Suprapubic skin (tissue), 4 donors: ENCODE measurements around the gene HES1. TPM values are rescaled to one million over a fixed set of nuclear protein-coding genes. Genes with fewer than 3 reads are reported as not detected.

Source experiments
- DNase-seq, 2 donors: peaks; one replicate each; pipeline ENCODE4 v3.0.0-alpha.2; 2019; ENCODE audit warnings: low spot score in 2 of 2
- H3K27ac ChIP-seq: fragments of 200-600 bp; sonication (generic); one replicate; pipeline ENCODE4 v1.5.1; 2019
- H3K27me3 ChIP-seq: fragments of 200-600 bp; sonication (generic); one replicate; pipeline ENCODE4 v1.5.1; 2019
- H3K36me3 ChIP-seq: fragments of 200-600 bp; sonication (generic); one replicate; pipeline ENCODE4 v1.5.1; 2019
- H3K4me1 ChIP-seq: fragments of 200-600 bp; sonication (generic); one replicate; pipeline ENCODE4 v1.5.1; 2019
- H3K4me3 ChIP-seq: fragments of 200-600 bp; sonication (generic); one replicate; pipeline ENCODE4 v1.5.1; 2019; ENCODE audit warnings: mild to moderate bottlenecking
- H3K9me3 ChIP-seq: fragments of 200-600 bp; sonication (generic); one replicate; pipeline ENCODE4 v1.5.1; 2019
- CTCF ChIP-seq, 2 donors: fragments of 200-600 bp in 1 of 2; fragments of 450-650 bp in 1 of 2; sonication (generic) in 1 of 2; IDR thresholded peaks; one replicate each; pipeline ENCODE4 v1.5.1; 2016 to 2019; ENCODE audit warnings: antibody characterized with exemption in 2 of 2, mild to moderate bottlenecking in 1 of 2, moderate library complexity in 1 of 2
- EP300 ChIP-seq: sonication (generic); formaldehyde crosslinking; IDR thresholded peaks from one replicate; pipeline ENCODE4 v1.6.1; 2017; ENCODE audit warnings: antibody characterized with exemption
- POLR2A ChIP-seq, 2 donors: fragments of 450-650 bp; IDR thresholded peaks; one replicate each; pipeline ENCODE4 v1.6.1; 2017; ENCODE audit warnings: antibody characterized with exemption in 2 of 2, mild to moderate bottlenecking in 2 of 2, moderate library complexity in 2 of 2
- POLR2AphosphoS5 ChIP-seq, 3 donors: sonication (generic); formaldehyde crosslinking; IDR thresholded peaks; one replicate each; pipeline ENCODE4 v1.6.1; 2017; ENCODE audit warnings: antibody characterized with exemption in 3 of 3
- whole genome bisulfite sequencing: methylation state at CpG from one replicate; pipeline ENCODE4 v1.1.5; 2018; 5-methylcytosine and 5-hydroxymethylcytosine counted together
- total RNA-seq, 4 donors: library from RNA; depleted of rRNA; stranded (reverse); fragments of >200 nt; gene quantifications; one replicate each; pipeline ENCODE4 v1.1.0, GENCODE V29; 2016

Gene HES1
- total RNA-seq, 4 donors from 2014 or later: 128 to 206 (median 154) TPM

GRCh38 chr3:194099215-194099614, 36.7 kb upstream of the HES1 start:
- Histone ChIP-seq H3K9me3 (no peaks in the 10 kb centered on the region), H3K4me1 (peaks cover 27% of the 10 kb centered on the region), H3K27ac (no peak overlapping the region), H3K4me3 (no peak overlapping the region), H3K36me3 (no peaks in the 10 kb centered on the region), H3K27me3 (no peaks in the 10 kb centered on the region)
- WGBS: 84% methylated on average over 10 of the region's 10 CpGs
- TF ChIP-seq POLR2AphosphoS5 (IDR thresholded peaks at IDR 0.05): no peak
- no peak for TF ChIP-seq CTCF (IDR thresholded peaks at IDR 0.05)
- TF ChIP-seq EP300: no peak
- TF ChIP-seq POLR2A (IDR thresholded peaks at IDR 0.05): no peak
- no peak for DNase-seq

- H3K4me3 ChIP-seq: no peak overlapping the region
- H3K4me1 ChIP-seq: peaks cover 24% of the 10 kb centered on the region
- 90% methylated on average over 15 of the region's 15 CpGs for WGBS
- H3K27me3 ChIP-seq: no peaks in the 10 kb centered on the region
- no peak overlapping the region for H3K27ac ChIP-seq
- H3K36me3 ChIP-seq: no peaks in the 10 kb centered on the region
- no peak for DNase-seq
- H3K9me3 ChIP-seq: no peaks in the 10 kb centered on the region
- no peak for TF ChIP-seq POLR2A (IDR thresholded peaks at IDR 0.05)
- no peak for TF ChIP-seq EP300
- TF ChIP-seq CTCF (IDR thresholded peaks at IDR 0.05): no peak
These were observed 35.0 kb upstream of the HES1 start for GRCh38 chr3:194100856-194101390.

- DNase-seq: no peak
- Histone ChIP-seq H3K4me3 (no peak overlapping the region), H3K36me3 (no peaks in the 10 kb centered on the region), H3K9me3 (no peaks in the 10 kb centered on the region), H3K27ac (no peak overlapping the region), H3K27me3 (no peaks in the 10 kb centered on the region), H3K4me1 (peaks cover 24% of the 10 kb centered on the region)
- 99% methylated on average over 5 of the region's 7 CpGs for WGBS
- TF ChIP-seq CTCF (IDR thresholded peaks at IDR 0.05) (no peak), POLR2A (IDR thresholded peaks at IDR 0.05) (no peak), EP300 (no peak), POLR2AphosphoS5 (IDR thresholded peaks at IDR 0.05) (no peak)
These were observed 34.1 kb upstream of the HES1 start for GRCh38 chr3:194101592-194102432.

- H3K9me3 ChIP-seq: no peaks in the 10 kb centered on the region
- no peak overlapping the region for H3K27ac ChIP-seq
- H3K4me1 ChIP-seq: peaks cover 18% of the 10 kb centered on the region
- no peak overlapping the region for H3K4me3 ChIP-seq
- no peaks in the 10 kb centered on the region for H3K27me3 ChIP-seq
- TF ChIP-seq CTCF (IDR thresholded peaks at IDR 0.05): no peak
- TF ChIP-seq EP300: no peak
- no peak for TF ChIP-seq POLR2A (IDR thresholded peaks at IDR 0.05)
- no peak for TF ChIP-seq POLR2AphosphoS5 (IDR thresholded peaks at IDR 0.05)
- WGBS: 83% methylated on average over 5 of the region's 5 CpGs
- H3K36me3 ChIP-seq: no peaks in the 10 kb centered on the region
- no peak for DNase-seq
These were observed 33.5 kb upstream of the HES1 start for GRCh38 chr3:194102436-194102835.

GRCh38 chr3:194103505-194103904, 32.4 kb upstream of the HES1 start:
- no peaks in the 10 kb centered on the region for H3K27me3 ChIP-seq
- WGBS: 89% methylated on average over 7 of the region's 7 CpGs
- H3K36me3 ChIP-seq: no peaks in the 10 kb centered on the region
- peaks cover 8% of the 10 kb centered on the region for H3K4me1 ChIP-seq
- no peak for DNase-seq
- TF ChIP-seq CTCF (IDR thresholded peaks at IDR 0.05) (no peak), POLR2A (IDR thresholded peaks at IDR 0.05) (no peak), POLR2AphosphoS5 (IDR thresholded peaks at IDR 0.05) (no peak), EP300 (no peak)
- no peak overlapping the region for H3K4me3 ChIP-seq
- H3K9me3 ChIP-seq: no peaks in the 10 kb centered on the region
- H3K27ac ChIP-seq: no peak overlapping the region
